ENCODE measurements around the gene SNRPA.
"Not testable (repeated sequence)": the region's sequence is repeated elsewhere in the genome, so short reads cannot be mapped to it uniquely, and the experiment has no call there.

SNRPA gene

DNA sequence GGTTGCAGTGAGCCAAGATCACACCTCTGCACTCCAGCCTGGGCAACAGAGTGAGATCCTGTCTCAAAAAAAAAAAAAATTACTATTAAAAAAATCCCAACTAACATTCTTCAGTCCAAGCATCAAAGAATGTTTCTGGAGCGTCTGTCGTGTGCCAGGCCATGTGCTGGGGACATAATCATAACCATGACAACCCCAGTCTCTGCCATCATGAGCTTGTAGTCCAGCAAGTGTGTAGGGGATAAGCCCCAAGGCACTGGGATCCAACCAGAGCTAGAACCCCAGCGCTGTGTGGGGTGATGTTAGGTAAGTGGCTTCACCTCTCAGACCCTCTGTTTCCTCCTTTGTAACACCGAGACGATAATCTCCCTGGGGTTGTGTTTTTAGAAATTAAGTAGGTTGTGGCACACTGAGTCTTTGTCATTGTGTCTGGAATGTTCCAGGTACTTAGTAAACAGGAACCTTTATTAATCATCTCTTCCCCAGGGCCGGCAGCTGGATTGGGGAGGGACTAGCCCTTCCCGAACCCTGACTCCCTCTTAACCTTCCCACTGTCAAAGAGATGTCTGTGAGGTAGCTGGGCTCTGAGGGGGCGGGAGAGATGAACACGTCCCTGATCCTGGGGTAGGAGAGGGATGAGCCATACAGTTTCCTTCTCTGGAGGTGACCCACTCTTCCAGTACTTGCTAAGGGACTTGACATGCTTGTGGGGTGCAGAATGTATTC, 28.9 kb upstream of the SNRPA start:
- no peak for DNase-seq (ENCODE audit: low read depth)

DNA sequence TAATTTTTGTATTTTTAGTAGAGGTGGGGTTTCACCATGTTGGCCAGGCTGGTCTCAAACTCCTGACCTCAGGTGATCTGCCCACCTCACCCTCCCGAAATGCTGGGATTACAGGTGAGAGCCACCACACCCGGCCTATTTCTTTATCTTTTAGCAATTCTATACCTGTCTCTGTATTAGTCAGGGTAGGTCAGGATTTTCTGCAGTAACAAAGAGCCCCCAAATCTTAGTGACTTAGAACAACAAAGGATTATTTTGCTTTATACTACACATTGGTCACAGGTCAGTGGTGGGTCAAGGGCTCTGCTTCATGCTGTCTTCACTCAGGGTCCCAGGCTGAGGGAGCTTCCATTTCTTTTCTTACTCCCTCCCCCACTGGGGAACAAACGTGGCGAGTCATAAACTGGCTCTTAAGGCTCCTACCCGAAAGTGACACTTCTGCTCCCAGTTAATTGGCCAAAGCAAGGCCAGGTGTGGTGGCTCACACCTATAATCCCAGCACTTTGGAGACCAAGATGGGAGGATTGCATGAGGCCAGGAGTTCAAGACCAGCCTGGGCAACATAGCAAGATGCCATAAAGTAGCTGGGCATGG, 27.2 kb upstream of the SNRPA start:
- no peak for DNase-seq (ENCODE audit: low read depth)

DNA sequence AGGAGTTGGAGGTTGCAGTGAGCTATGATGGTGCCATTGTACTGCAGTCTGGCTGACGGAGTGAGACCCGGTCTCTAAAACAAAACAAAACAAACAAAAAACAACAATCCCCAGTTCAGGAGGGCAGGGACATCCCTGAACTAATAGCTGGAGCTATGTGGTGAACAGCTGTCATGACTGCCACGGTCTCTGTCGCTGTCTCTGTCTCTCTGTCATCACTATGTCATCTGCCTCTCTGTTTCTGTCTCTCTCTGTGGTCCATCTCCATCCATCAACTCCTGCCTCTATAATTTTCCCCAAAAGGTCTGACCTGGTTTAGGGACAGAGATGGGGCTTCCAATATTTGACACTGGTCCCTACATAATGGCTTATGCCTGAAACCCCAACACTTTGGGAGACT, 26.7 kb upstream of the SNRPA start:
- no peak for DNase-seq (ENCODE audit: low read depth)

DNA sequence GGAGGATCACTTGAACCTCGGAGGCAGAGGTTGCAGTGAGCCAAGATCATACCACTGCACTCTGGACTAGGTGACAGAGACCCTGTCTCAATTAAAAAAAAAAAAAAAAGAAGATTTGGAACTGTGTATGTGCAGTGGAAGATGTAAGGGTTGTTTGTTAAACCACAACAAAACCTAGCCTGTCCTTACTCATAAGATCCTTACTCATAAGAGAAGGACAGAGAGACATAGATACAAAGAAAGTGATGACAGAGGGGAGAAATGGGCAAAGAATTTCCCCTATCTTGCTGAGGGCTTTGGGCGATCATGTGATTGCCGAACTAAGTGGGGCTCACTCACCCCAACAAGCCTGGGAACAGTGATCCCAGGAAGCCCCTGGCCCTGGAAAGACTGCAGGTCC, 26.1 kb upstream of the SNRPA start:
- DNase-seq (ENCODE audit: low read depth), result no peak

DNA sequence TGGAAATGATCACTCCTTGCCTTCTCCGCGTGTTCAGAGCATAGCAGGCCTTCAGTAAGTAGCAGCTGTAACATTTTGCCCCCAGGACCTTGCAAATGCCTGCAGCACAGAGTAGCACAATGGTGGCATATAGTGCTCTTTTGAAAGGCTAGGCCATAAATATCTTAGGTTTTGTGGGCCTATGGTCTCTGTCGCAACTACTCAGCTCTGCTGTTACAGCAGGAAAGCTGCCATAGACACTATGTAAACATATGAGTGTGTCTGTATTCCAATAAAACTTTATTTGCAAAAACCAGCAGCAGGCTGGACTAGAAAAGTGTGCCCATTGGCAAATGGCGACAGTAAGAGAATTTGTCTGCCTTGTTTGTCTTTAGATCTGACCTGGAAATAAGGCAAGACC, 24.7 kb upstream of the SNRPA start:
- no peak for DNase-seq (ENCODE audit: low read depth)

DNA sequence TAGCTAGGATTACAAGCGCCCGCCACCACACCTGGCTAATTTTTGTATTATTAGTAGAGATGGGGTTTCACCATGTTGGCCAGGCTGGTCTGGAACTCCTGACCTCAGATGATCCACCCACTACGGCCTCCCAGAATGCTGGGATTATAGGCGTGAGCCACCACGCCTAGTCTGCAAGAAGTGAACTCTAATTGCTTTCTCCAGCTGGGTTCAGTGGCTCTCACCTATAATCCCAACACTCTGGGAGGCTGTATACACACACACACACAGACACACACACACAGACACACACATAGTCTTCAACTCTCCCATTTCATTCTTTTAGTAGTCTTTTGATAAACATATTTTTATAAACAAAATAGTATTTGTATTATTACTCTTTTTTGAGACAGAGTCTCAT, 20.9 kb upstream of the SNRPA start:
- not testable (repeated sequence) for DNase-seq (ENCODE audit: low read depth)

DNA sequence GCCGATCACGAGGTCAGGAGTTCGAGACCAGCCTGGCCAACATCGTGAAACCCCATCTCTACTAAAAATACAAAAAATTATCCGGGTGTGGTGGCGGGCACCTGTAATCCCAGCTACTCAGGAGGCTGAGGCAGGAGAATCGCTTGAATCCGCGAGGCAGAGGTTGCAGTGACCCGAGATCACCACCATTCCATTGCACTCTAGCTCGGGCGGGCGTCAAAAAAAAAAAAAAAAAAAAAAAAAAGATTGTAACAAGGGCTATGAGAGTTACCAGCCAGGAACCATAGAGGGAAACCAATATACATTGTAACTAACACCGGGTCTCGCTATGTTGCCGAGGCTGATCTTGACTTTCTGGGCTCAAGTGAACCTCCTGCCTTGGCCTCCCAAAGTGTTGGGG, 18.7 kb upstream of the SNRPA start:
- DNase-seq (ENCODE audit: low read depth), result not testable (repeated sequence)

DNA sequence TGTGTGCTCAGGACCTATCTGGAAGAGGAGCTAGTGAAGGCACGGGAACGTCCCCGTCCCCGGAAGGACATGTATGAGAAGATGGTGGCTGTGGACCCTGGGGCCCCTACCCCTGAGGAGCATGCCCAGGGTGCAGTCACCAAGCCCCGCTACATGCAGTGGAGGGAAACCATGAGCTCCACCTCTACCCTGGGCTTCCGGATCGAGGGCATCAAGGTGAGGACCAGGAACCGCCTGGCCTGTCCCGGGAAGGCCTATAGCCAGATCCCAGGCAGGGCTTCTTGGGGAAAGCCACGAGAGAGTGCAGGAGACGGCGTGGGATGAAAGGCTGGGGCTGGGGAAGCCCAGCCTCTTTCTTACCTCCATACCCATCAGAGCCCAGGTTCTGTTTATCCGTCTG, 17.9 kb upstream of the SNRPA start:
- DNase-seq (ENCODE audit: low read depth), result no peak

DNA sequence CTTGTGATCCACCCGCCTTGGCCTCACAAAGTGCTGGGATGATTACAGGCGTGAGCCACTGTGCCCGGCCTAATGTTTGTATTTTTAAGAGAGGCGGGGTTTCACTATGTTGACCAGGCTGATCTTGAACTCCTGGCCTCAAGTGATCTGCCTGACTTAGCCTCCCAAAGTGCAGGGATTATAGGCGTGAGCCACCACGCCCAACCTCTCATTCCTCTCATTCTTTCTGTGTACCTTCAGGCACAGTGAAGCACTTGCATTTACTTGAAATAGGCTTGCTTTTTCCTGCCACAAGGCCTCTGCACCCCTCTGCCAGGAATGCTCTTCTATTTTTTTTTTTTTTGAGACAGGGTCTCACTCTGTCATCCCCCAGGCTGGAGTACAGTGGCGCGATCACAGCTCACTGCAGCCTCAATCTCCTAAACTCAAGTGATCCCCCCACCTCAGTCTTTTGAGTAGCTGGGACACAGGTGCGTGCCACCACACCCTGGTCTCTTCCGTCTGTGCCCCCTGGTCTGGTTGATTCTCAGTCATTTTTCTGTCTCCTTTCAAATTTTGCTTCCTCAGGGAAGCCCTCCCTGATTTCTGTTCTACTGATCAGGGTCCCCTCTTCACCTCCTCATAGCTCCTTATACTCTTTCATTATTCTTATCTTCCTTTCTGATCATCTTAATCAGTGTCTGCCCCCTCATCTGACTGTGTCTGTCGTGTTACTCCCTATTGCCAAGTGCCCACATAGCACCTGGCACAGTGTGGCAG, 15.8 kb upstream of the SNRPA start:
- no peak for DNase-seq (ENCODE audit: low read depth)

DNA sequence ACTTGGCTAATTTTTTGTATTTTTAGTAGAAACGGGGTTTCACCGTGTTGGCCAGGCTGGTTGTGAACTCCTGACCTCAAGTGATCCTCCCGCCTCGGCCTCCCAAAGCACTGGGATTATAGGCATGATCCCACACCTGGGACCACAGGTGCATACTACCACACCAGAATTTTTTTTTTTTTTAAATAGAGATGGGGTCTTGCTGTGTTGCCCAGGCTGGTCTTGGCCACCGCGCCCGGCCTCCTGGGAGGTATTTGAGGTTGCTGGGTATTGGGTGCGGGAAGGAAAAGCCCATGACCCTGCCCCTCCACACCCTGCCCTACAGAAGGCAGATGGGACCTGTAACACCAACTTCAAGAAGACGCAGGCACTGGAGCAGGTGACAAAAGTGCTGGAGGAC, 14.3 kb upstream of the SNRPA start:
- no peak for DNase-seq (ENCODE audit: low read depth)

DNA sequence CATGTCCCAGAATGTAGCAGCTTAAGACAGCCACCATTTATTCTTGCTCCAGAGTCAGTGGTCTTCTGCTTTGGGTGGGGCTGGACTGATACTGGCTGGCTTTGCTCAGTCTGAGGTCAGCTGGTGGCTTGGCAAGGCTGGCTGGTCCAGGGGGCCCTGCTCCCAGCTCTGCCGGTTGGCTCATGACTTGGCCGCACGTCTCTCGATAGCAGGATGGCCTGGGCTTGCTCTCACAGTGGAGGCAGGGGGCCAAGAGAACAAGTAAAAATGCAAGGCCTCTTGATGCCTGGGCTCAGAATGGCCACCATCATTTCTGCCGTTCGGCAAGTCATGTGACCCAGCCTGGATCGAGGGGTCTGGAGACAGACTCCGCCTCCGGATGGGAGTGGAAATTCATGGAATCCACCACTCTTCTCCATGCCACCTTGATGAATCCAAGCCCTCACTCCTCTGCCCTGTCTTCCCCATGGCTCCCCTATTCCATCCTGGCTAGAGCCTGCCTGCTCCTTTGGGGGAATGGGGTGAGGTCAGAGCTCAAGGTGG, 13.8 kb upstream of the SNRPA start:
- no peak for DNase-seq (ENCODE audit: low read depth)

DNA sequence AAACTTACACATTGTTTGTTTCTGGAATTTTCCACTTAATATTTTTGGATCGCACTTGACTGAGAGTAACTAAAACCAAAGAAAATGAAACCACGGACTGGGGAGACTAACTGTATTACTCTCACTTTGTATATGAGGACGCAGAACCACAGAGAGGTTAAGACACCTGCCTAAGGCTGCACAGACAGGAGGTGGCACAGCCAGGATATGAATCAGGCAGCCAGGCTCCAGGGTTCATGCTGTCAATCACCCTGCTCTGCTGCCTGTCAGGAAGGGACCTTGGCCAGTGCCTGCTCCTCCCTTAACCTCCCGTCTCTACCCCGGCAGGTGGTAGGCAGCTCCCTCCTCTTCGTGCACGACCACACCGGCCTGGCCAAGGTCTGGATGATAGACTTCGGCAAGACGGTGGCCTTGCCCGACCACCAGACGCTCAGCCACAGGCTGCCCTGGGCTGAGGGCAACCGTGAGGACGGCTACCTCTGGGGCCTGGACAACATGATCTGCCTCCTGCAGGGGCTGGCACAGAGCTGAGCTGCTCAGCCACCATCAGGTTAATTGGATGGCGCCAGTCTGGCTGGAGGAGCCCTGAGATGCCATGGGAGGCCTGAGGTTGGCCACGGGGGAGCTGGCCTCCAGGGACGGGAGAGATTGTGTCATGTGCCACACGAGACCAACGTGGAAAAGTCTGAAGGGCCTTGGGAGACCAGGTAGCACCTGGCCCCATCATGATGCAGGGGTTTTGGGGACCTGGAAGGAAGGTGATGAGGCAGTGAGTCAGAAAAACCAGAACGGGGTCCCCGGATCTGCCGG, 11.8 kb upstream of the SNRPA start:
- DNase-seq (ENCODE audit: low read depth), result no peak

DNA sequence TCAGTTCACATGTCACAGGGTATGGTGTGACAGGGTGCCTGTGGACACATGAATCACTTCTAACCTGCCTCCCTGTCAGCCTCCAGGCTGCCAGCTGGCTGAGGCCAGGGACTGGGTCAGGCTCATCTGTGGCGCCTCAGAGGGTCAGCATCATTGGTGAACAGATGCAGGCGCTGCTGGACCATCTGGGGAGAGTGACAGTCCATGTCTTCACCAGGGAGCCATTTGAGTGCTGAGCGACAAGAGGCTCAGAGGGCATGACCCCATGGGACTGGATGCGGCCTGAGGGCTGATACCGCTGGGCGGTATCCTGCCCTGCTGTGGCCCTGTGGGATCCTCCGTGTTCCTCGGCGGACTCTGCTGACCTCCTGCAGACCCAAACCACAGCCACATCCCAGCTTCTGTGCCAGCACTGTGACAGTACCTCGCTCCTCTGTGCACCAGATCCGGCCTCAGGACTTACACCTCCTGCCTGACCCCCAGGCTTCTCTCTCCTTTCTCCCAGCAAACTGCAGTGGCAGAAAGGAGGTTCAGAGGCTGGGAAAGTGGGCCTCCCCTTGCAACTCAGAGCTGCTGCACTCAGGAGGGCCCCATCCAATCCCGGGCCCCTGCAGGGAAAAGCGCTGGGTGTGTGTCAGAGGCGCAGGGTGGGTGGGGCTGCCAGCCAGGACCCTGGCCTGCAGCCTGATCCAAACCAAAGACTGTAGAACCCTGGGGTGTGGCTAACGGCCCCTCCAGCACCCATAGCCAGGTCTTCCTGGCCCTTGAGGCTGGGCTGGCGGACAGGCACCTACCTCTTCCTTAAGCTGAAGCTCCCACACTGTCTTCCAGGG, 10.9 kb upstream of the SNRPA start:
- no peak for DNase-seq (ENCODE audit: low read depth)

DNA sequence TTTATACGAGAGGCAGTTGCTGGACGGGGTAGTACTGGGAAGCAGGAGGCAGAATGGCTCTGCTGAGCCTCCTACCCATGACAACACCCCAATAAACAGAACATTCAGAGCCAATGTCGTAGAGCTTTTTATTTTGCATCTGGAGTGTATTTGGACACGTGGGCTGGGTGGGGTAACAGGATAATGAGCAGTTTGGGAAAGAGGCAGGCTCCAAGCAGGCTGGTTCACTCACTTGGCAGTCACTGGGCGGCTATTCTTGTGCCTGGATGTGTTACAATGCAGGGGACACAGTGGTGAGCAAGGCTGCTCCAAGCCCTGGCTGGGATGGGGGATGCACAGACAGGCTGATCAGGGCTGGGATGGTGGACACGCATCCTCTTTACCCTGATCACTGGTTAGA, 10.3 kb upstream of the SNRPA start:
- DNase-seq (ENCODE audit: low read depth), result no peak

DNA sequence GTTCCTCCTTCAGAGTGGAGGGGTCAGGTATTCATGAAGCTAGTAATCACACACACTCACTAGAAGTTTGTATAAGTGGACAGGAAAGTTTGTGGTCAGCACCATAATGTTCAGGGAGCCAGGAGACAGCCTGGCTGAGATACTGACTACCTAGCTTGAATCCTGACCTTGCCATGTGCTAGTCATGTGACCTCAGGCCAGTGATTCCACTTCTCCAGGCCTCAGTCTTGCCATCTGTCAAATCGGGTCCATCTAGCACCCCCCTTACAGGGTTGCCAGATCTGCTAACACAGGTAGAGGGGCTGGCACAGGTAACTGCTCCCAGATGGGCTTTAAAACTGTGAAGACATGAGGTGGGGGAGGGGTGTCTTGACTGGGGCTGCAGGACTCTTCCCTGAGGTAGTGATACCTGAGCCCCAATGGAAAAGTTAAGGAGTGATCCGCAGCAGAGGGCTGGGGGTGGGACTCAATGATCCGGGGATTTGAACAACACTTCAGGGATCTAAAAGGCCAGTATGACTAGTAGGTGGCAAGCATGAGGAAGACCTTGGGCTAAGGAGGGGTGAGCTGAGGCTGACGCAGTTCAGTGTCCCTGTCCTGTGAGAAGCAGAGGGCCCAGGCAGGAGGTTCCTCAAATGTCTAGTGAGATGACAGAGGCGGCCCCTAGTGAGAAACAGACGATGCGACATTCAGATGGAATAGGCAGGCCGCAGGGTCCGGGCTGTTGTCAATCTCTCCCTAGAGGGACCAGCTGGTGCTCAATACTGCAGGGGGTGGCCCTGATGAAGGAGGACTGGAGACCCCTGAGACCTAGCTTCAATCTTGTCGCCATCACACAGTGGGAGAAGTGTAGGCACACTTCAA, 9.2 kb upstream of the SNRPA start:
- DNase-seq (ENCODE audit: low read depth), result no peak

DNA sequence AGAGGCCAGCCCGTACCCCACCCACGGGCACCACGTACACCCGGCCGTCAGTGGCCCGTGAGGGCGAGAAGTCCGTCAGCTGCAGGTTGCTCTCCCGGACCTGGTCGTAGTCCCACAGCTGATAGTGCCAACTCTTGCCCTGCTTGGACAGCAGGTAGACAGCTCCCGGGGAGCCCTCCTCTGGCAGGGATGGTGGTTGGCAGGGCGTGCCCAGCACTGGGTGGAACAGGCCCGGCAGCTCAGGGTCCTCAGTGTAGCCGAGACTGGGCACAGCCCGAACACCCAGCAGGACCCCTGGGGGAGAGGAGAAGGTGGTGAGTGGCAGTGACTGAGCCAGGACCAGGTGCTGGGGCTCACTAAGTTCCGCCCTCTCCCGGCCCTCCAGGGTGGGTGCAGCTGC, 8.5 kb upstream of the SNRPA start:
- DNase-seq (ENCODE audit: low read depth), result no peak

DNA sequence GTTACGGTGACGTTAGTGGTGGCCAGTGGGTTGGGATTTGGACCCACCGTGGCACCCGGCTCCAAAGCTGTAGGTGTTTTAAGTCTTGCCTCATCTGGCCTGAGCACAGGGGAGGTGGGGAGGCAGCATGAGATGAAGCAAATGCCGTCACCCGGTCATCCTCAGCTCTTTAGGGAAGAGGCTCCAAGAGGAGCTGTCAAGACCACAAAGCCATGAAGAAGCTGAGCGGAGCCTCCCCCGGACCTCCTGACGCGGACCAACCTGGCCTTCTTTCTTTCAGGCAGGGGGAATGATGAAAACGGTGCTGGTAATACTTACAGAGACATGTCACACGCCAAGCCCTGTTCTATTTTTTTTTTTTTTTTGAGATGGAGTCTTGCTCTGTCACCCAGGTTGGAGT, 8.1 kb upstream of the SNRPA start:
- DNase-seq (ENCODE audit: low read depth), result no peak

DNA sequence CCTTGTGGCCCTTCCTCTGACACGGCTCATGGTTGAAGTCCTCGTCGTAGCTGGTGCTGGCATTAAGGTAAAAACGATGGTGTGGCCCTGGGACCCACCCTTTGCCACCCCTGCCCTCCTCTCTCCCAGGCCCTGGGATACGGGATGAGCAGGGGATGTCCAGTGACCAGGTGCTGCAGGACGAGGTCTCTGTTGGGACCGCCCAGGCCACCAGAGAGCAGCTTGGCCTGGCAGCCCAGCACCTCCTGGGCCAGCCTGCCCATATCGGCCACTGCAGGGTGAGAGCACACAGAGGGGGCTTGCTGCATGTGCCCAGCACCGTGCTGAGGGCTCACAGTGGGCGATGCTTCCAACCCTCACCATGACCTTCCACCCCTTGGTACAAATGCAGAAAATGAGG, 7.1 kb upstream of the SNRPA start:
- no peak for DNase-seq (ENCODE audit: low read depth)

DNA sequence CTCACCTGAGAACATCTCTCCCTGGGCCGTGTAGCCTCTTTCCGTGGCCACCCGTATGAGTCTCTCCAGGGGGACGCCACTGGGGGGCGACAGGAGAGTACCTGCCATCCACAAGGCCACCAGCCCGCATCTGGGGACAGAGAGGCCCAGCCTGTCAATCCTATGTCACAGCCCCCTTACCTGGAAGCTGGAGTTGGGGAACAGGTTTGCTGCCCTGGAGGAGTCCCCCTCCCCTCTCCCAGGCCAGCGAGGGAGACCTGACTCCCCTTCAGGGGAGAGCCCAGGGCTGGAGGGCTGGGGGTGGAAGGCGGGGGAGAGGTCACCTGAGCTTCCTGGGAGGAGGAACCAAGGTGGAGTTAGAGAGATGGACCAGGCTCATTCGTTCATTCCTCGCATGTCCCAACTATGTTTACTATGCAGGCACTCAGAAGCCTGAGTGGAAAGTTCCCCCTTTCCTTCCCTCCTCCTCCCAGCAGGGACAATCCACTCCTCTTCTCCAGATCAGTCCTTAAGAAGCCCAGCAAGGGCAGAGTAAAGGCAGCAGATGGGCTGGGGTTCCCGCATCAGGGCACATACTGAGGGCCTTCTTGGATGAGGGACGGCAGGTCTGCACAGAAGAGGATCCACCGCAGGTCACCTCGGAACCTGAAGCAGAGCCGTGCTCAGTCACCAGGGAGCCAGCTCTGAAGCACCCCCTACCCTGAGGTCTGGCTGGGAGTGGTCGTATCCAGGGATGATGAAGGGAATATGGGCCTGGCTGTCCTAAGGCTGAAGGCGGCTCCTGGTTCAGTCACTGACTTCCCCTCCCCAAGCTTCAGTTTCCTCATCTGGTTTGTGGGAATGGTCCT, 6.2 kb upstream of the SNRPA start:
- no peak for DNase-seq (ENCODE audit: low read depth)

DNA sequence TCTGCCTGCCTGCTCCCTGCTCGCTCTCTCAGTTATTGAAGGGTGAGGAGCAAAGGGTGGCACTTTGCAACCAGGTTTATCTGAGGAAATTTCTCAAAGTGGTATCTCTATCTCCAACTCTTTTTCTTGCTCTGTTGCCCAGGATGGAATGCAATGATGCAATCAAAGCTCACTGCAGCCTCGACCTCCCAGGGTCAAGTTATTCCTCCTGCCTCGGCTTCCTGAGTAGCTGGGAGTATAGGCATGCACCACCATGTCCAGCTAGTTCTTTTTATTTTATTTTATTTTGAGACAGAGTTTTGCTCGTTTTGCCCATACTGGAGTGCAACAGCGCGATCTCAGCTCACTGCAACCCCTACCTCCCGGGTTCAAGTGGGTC, 5.6 kb upstream of the SNRPA start:
- DNase-seq (ENCODE audit: low read depth), result no peak

Measured in HS-5 (cell line).